ENCODE measurements around the gene RTN4RL1. TPM values are rescaled to one million over a fixed set of nuclear protein-coding genes. Genes with fewer than 3 reads are reported as not detected.

RTN4RL1 gene
- total RNA-seq, 1 donor from 2014 or later: not detected

DNA sequence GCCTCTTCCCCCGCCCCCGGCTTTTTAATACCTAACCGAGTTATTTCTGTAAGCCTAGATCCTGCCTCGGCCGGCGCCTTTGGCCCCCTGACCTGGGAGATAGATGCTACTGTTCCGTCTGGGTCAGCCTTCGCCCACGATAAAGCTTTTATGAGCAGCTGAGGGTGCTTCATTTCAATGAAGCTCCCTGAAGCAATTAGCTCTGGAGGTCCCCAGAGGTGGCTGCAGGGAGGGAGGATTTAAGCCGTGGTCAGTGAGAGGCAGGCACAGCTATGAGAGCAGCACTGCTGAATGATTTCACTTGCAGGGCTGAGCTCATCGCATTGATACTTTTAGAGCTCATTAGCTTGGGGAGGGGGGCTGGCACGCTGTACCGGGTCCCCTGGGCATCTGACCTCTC lies 105.9 kb downstream of the RTN4RL1 start:
- no peak for DNase-seq (ENCODE audit: low spot score)

DNA sequence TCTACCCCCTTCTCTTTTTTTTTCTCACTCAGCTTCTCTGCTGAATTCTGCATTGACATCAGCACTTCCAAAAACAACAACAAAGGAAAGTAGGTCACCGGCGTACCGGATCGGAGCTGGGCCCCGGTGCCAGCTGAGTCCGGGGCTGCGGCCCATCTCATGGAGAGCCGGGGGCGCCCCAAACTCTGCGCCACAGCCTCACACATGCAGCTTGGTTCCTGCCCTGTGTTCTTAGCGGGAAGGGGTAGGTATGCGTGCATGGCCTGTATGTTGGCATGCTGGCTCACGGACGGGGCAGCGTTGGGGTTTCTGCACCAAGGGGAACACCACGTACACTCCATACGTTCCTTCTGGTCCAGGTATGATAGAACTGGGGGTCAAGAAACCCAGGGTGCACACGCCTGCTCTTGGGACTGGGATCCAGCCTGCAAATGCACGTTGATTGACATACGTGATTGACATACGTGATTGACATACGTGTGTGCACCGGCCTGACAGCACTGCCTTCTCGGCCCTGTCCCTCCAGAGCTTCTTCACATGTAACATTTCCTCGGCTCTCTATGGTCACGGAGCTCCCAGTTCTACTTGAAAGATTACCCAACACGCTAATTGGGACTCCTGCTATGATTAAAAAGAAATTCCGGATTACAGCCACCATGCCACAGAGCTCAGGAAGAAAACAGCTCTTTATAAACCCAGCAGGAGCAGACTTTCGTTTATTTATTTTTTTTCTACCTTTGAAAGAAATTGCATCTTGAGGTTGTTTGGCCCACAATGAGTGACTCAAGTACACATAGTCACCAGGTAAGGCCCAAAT lies 106.6 kb downstream of the RTN4RL1 start:
- DNase-seq (ENCODE audit: low spot score): no peak

DNA sequence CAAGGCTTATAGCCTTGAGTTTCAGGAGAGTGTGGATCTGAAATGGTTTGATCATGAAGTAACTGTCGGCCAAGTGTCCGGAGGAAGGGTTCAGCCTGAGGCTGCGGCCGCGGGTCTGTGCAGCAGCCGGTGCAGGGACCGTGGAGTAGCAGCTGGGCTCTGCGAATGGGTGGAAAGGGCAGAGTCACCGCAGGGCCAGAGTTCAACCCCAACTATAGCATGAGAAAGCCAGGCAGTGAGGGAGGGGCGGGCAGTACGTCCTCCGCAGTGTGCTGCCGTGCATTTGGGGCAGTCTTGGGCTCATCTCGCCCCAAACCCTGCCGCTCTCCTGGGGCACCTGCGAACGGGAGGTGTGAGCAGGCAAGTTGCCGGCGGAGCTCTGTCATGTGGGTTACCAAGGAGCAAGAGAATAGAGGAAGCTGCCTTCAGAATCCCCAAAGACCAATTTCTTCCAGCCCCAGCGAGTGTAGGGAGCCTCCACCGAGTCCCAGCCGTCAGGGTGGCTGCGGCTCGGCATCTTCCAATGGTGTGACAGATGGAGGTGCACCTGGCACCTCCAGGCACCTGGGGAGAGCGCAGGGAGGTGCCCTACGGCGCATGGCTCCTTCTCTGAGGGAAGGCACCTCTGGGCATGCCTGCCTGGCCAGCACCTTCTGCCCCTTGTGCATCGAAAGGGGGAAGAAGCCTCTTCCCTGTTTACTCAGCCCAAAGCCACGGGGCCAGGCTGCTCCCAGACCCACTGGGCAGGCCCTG lies 108.0 kb downstream of the RTN4RL1 start:
- no peak for DNase-seq (ENCODE audit: low spot score)

DNA sequence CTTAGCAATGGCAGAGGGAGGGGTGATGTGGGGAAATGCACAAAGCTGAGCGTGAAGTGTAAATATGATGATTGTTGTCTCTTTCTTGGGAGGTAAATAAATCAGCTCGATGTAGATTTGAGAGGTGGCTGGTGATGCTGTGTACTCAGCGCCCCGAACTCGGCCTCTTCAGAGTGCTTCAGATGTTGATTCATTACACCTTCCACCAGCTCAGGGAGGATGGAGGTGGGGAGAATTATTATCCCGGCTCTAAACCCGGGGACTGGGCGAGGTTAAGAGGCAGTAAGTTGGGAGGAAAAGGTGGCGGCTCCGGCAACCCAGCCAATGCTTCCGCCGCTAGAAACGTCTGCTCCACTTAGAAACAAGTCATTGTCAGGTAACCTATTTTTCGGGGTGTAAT lies 108.8 kb downstream of the RTN4RL1 start:
- no peak for DNase-seq (ENCODE audit: low spot score)

DNA sequence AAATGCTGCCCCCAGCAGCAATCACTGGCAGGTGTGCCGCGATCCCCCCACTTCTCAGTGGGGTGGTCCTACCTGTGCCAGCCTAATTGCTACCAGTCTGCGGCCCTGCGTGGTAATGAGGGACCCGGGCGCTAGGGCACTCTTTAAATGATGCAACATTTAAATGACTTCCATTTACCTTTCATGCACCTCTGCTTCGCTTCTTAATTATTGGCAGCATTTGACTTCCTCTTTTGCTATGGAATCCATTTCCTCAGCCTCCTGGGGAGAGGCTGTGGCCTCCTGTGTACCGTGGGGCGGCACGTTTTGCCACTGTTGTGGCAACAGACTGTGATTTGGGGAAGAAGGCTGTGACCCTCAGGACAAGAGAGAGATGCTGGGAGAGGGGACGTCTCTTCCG lies 109.2 kb downstream of the RTN4RL1 start:
- DNase-seq (ENCODE audit: low spot score): no peak

DNA sequence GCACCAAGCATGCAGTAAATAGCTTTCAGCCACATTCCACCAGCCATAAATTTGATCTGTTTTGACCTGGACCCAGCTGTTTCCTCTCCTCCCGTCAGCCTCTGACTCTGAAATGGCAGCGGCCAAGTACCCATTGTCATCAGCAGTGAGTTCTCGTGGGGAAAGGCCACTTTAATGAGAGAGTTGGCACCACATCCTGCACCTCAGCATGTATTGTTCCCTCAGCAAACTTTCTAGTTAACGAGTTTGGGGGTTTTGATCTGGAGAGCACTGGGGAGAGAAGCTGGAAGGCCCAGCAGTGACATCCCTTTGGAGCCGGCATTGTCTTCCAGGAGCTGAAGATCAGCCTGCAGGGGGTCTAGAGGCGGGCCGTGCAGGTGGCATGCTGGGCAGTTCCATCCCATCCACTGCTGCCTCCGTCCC lies 110.5 kb downstream of the RTN4RL1 start:
- DNase-seq (ENCODE audit: low spot score): no peak

DNA sequence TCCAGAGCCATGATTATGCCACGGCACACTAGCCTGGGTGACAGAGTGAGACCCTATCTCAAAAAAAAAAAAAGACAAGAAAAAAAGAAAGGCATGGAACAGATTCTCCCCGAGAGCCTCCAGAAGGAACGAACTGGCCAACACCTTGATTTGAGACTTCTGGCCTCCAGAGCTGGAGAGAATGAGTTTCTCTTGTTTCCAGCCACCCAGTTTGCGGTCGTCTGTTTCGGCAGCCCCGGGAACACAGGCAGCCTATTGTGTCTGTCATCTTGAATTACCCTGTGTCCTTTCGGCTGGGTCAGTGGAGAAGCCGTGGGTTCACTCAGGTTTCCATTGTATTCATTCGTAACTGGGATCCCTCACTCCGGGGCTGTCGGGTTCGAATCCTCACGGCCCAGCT lies 111.4 kb downstream of the RTN4RL1 start:
- no peak for DNase-seq (ENCODE audit: low spot score)

DNA sequence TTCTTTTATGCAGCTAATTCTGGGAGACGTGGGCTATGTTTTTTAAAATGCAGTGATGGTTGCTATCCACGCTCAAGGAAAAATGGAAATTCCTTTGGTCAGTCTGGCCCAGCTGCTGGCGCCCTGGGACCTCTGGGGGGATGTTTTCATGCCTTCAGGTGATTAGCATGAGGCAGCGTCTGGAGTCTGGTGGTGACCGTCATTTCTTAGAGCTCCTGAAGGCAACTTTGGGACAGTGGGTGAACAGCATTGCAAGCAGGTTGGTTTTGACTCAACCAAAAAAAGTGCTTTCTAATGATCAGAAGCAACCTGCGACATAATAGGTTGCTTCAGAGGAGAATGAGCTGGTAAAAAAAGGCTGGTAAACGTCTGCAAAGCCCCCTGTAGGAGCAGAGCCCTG lies 113.0 kb downstream of the RTN4RL1 start:
- no peak for DNase-seq (ENCODE audit: low spot score)

DNA sequence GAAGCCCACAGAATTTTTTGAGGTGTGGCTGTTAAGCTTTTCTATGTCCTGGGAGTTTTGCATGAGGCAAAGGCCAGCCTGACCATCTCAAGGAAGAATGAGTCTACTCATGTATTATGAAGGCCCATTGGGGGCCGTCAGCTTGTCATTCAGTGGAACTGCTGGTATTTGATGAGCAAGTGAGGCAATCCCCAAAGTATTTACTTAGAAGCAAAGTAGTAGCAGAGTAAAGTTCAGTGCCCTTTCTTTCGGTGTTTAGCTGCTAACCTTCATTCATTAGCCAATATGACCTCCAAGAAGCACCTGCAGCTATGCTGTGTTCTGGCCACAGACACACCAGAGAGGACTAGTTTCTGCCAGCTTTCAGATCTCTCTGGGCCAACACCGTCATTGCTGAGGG lies 115.1 kb downstream of the RTN4RL1 start:
- DNase-seq (ENCODE audit: low spot score): no peak

DNA sequence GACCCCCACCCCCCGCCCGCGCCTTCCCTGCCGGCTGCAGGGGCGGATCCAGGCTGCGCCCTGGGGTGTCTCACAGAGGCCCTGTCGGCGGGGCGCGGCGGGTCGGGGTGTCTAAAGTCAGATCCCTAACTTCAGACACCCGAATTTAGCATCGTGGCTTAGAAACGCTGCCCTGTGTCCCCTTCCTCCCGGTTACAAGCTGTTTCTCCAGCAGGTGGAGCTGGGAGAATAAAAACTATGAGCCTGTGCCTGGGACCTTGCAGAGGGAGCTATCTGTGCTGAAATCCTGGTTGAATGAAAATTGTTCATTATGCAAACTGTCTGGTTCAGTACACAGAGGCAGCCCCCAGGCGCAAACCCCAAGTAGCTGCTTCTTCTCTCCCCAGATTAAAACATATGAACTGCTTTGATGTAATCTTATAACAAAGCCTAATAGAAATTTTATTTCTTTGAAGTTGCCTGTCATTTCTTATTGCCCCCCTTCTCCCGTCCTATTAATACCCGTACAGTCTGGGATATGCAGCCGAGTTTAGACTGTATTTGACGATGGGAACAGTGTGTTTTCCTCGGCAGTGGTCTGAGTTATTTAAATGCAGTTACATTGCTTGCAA lies 116.3 kb downstream of the RTN4RL1 start:
- DNase-seq (ENCODE audit: low spot score): peak; percentile 84

DNA sequence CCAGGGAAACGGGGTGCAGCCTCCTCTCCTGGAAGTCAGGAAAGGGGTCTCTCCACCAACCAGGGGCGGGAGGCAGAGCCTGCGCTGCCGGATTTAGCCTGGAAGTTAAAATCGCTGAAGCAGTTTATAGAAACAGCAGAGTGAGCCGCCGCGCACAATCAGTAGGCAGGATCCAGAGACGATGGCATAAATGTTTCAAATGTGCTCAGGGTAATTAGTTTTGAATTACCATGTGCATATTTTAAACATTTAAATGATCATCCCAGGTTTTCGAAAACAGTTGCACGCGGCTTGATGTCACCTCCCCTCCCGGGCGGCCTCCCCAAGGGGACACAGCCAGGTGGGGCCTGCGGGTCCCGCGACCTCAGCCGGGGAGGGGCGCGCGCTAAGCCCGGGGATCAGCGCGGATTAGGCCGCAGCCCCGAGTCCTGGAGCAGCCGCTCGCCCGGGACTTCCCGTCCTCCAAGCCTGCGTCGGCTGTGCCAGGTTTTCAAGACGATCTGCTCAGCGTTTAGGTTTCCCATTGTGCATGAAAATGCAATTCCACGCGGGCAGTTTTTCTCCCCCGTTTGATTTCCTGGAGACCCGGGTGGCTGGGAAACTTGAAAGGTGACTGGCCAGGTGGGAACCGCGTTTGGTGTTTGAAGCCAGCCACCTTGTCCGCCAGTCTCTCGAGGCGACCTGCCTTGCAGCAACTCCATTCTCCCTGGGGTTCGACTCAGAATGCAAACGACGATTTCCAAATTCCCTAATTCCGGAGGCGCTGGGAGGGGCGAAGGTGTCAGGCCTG lies 117.0 kb downstream of the RTN4RL1 start:
- peak; percentile 42 for DNase-seq (ENCODE audit: low spot score)

DNA sequence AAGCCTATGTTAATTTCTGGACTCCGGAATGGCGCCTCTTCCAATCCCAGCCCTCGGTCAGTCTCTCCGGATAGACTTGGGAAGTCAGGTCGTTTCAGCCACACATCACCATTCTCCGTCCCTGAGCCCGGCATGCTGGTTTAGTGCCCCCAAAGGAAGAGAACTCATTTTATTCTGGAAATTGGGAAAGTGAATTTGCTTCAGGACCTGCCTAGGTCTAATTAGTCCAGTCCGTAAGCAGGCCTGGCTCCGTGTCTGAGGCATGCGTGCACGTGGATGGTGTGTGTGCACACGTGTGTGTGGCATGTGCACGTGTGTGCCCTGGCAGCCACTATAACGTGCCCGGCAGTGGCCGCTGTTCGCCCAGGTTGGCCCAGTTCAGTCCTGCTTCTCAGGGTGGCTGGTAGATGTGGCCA lies 117.9 kb downstream of the RTN4RL1 start:
- DNase-seq (ENCODE audit: low spot score): no peak

DNA sequence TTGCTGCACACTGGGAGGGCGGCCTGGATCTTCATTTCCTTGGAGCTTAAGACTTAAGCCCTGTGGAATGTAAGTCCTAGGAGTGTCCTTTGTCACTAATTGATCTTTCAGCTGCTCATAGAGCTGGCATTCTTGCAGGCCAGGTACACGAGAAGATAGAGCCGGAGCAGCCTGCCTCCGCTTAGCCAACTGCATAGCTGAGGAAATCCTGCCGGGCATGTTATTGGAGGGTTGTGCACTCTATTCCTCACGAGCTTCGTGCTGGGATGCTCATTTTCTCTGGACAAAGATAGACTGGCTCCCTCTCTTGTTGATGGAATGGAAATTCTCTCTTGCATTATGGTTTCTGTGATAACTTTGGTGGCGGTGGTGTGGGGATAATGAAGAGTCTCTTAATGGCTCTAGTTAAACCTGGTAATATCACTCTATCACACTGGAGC lies 118.5 kb downstream of the RTN4RL1 start:
- peak; percentile 60 for DNase-seq (ENCODE audit: low spot score)

DNA sequence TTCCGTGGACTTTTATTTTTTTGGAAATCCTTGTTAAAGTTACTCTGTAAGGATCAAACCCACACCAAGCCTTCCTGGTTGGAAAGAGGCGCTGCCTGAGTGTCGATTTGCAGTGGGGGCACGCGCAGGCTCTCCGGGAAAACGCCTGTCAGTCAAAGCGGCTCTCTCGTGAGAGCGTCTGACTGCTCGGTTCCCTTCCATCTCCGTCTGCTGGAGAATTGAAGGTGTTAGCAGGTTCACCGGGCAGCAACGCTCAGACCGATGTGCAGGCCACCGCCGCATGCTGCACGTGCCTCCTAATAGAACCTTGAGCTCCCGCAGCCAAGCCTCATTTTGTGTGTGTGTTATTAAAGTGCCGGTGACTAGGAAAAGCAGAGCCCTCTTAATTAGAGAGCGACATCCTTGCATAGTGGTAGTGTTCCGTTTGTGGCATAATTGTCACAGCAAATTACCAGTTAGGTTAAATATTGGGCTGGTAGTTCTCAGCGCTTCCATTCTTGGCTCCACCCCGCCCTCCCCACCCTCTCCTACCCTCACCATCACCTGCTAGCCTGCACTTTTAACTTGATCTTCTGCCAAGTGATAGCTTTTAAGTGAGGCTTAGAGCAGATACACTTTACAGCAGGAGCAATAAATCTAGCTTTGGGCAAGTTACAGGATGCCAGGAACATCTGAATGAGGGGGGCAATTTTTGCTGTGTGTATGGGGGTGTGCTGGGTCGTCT lies 119.8 kb downstream of the RTN4RL1 start:
- peak; percentile 12 for DNase-seq (ENCODE audit: low spot score)

DNA sequence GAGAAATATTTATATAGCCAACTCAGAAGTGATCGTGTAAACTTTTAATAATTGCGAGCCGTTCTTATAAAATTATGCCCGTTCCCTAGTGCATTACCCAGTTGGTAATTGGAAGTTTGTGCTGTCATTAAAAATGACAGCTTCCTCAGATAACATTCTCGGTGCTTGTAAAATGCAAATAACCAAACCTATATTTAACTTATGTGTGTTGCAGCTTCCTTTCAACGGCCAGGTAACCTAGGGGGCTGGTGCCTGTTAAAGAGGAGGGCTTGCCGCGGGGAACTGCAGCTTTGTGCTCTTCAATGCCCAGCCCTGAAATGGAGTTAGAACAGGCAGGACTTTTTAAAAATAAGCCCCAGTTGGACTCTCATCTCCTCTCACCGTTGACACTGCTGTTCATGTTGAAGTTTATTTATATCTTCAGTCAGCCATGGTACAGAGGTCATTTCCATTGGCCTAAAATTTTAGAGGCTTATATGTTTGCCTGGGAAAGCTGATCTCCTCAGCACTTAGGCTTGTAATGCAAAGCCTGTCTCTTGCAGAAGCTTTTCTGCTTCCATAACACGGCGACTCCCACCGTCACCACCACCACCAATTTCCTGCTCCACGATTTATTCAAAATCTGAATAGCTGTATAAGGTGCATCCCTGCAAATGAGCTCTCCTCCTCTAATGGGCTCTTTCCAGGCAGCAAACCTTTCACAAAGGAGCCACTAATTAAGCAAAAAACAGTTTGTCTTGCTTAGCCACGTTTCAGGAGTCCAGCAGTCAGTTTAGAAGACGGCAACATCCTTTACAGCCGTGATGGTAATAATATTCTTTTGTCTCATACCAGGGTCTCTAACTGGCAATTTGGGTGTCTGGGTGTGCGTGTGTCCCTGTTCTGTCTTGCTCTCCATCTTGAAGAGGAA lies 120.6 kb downstream of the RTN4RL1 start:
- DNase-seq (ENCODE audit: low spot score): no peak

DNA sequence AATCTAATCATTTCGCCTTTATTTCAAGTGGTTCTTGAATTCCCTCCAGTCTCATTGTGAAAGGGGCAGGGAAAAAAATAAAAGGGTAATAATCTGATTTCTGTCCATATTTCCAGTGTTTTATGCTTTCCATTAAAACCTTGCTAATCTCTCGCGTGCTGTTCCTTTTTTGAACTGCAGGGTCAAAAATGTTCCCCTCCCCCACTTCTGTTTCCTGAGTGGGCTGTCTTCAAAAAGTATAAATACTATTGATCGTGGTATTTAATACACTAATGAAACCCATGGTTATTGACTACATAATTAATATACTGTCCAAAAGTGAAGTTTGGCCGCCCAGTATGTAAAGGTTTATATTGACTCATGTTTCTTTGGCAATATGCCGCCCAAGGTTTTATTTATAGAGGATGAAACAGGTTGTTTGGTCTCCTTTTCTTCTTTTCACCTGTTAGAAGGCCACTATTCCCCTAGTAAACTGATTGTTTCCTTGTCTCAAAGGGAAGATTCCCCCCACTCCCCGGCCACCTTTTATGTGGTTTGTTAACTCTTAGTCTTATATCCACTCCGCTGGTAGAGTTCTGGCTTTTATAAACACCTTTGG lies 125.6 kb downstream of the RTN4RL1 start:
- no peak for DNase-seq (ENCODE audit: low spot score)

DNA sequence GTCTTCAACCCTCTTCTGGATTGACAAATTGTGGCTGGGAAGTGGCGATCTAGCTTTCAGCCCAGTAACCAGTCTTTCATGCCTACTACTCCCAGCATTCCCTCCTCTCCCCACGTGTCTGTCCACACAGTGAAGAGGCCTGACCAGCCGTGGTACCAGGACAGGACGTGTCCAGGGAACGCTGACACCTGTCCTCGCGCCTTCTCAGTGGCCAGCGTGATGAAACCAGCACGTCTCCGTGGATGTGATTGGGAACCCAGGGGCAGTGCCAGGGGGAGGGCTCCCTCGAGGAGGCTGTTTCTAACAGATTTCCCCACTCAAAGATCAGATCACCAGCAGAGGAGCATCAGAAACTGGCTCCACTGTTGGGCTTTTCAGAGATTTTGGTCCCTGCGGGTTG lies 126.3 kb downstream of the RTN4RL1 start:
- DNase-seq (ENCODE audit: low spot score): no peak

DNA sequence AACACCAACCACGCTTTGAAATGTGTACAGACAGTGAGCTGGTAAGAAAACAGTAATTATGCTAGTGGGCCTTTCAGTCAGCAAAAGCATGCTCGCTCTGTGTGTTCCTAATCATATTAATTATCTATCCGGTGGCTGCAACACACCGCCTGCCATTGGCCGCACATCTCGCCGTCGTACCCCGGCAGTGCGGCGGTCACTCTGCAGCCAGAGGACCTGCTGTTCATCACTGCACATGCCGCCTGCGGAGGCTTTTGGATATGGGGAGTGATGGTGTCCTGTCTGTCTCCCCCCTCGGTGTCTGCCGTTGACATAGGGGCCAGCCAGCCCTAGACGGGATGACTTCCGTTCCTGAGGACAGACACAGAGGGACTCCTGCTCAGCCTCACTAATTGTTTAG lies 126.8 kb downstream of the RTN4RL1 start:
- no peak for DNase-seq (ENCODE audit: low spot score)

DNA sequence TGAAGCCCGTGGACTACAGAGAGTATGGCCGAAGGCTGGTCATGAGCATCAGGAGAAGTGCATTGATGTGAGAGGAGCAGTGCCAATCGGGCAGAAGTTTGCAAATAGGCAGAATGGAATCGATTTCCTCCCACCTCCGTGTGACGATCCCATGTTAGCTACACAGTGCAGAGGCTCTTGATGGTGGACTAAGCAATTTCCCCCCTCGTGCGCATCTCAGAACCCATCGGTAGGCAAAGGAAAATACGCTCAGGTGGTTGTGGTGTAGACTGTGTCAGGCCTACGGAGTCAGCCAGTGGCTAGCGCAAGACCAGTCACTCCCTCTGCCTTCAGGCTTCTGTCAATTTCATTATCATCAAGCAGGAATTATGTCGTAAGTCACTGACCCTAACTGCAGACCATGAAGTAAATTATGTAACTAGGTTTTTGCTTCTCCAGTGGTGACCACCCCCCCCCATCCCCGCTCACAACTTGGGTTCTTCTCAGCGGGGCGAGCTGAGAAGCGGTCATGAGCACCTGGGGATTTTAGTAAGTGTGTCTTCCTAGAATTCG lies 128.0 kb downstream of the RTN4RL1 start:
- no peak for DNase-seq (ENCODE audit: low spot score)

All from umbilical cord (tissue), 2 donors.